NOMO-1 treated with DMSO at 0.1 percent for 48 hours (cell line): Measurements from ENCODE around the gene KIAA1614.

Experiments used
- DNase-seq: peaks from one replicate; lab custom pipeline; 2025; ENCODE audit not compliant: unreplicated experiment; lab: John Stamatoyannopoulos, UW

Gene KIAA1614

GRCh38 chr1:180939073-180939710, 26.5 kb downstream of the KIAA1614 start:
- no peak for DNase-seq

- DNase-seq, result no peak
Observed at GRCh38 chr1:180939711-180940103, 27.0 kb downstream of the KIAA1614 start.

GRCh38 chr1:180940445-180940844, 27.7 kb downstream of the KIAA1614 start:
- no peak for DNase-seq

- DNase-seq, result no peak
Observed at GRCh38 chr1:180941518-180942275, 29.0 kb downstream of the KIAA1614 start.

GRCh38 chr1:180945151-180945550, 32.5 kb downstream of the KIAA1614 start:
- DNase-seq, result no peak

- DNase-seq, result no peak
Observed at GRCh38 chr1:180945551-180945950, 32.9 kb downstream of the KIAA1614 start.

- no peak for DNase-seq
Observed at GRCh38 chr1:180946056-180946455, 33.4 kb downstream of the KIAA1614 start.

- no peak for DNase-seq
Observed at GRCh38 chr1:180946541-180947498, 34.1 kb downstream of the KIAA1614 start.

- DNase-seq, result no peak
Observed at GRCh38 chr1:180947499-180947885, 34.8 kb downstream of the KIAA1614 start.

GRCh38 chr1:180947901-180948640, 35.4 kb downstream of the KIAA1614 start:
- DNase-seq, result no peak

GRCh38 chr1:180948641-180949615, 36.2 kb downstream of the KIAA1614 start:
- DNase-seq, result no peak

- DNase-seq, result no peak
Observed at GRCh38 chr1:180949616-180950000, 36.9 kb downstream of the KIAA1614 start.

- no peak for DNase-seq
Observed at GRCh38 chr1:180950321-180950720, 37.6 kb downstream of the KIAA1614 start.

GRCh38 chr1:180951186-180951745, 38.6 kb downstream of the KIAA1614 start:
- no peak for DNase-seq

- DNase-seq, result no peak
Observed at GRCh38 chr1:180951836-180952656, 39.3 kb downstream of the KIAA1614 start.

- DNase-seq, result no peak
Observed at GRCh38 chr1:180952657-180953013, 39.9 kb downstream of the KIAA1614 start.

- DNase-seq, result no peak
Observed at GRCh38 chr1:180953291-180954004, 40.8 kb downstream of the KIAA1614 start.
